ENCODE data around the gene PODXL2. TPM values are rescaled to one million over a fixed set of nuclear protein-coding genes. Genes with fewer than 3 reads are reported as not detected.

Gene PODXL2
- total RNA-seq, 3 donors from 2014 or later, result 8.8 to 10.6 (median 8.8) TPM

DNA sequence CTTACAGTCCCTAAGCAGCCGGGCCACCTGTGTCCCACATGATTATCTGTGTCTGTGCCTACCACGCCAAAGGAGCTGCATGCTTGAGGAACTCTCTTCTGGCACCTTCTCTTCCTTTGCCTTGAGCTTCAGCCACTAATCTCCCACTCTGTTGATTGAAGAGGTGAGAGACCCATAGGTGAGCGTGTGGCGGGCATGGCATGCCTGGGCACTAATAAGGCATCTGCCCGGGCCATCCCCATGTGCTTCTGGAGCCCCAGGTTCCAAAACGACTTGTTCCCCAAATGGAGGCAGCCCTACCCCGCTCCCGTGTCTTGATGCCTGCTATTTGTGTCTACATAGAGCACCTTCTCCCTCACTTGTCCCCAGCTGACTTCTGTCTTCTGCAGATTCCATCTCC, 17.7 kb upstream of the PODXL2 start:
- no peaks in the 10 kb centered on the region for H3K27me3 ChIP-seq
- H3K36me3 ChIP-seq, result no peaks in the 10 kb centered on the region
- H3K4me3 ChIP-seq, result no peak overlapping the region
- intact Hi-C loops (cut with DNase I; ENCODE audit: low total_unique reads), result no loop called here
- no peak for TF ChIP-seq POLR2A (IDR thresholded peaks at IDR 0.05)
- TF ChIP-seq CTCF (IDR thresholded peaks at IDR 0.05), result no peak
- no peak for TF ChIP-seq POLR2AphosphoS5 (IDR thresholded peaks at IDR 0.05)
- H3K4me1 ChIP-seq, result no peaks in the 10 kb centered on the region
- no peak for DNase-seq (ENCODE audit: low spot score in 2 of 2)
- H3K9me3 ChIP-seq, result no peaks in the 10 kb centered on the region
- H3K27ac ChIP-seq, result no peak overlapping the region

- TF ChIP-seq CTCF (IDR thresholded peaks at IDR 0.05) (no peak), POLR2AphosphoS5 (IDR thresholded peaks at IDR 0.05) (no peak), POLR2A (IDR thresholded peaks at IDR 0.05) (no peak)
- Histone ChIP-seq H3K4me1 (no peaks in the 10 kb centered on the region), H3K9me3 (no peaks in the 10 kb centered on the region), H3K4me3 (no peak overlapping the region), H3K27me3 (no peaks in the 10 kb centered on the region), H3K36me3 (no peaks in the 10 kb centered on the region), H3K27ac (no peak overlapping the region)
- DNase-seq (ENCODE audit: low spot score in 2 of 2), result no peak
- intact Hi-C loops (cut with DNase I; ENCODE audit: low total_unique reads), result no loop called here
Measured at GRCh38 chr3:127612966-127613365, 16.0 kb upstream of the PODXL2 start.

- intact Hi-C loops (cut with DNase I; ENCODE audit: low total_unique reads), result no loop called here
- DNase-seq (ENCODE audit: low spot score in 2 of 2), result no peak
Measured at GRCh38 chr3:127613406-127613805, 15.6 kb upstream of the PODXL2 start.

GRCh38 chr3:127614928-127615589, 13.9 kb upstream of the PODXL2 start:
- no peak overlapping the region for H3K4me3 ChIP-seq
- no peaks in the 10 kb centered on the region for H3K4me1 ChIP-seq
- intact Hi-C loops (cut with DNase I; ENCODE audit: low total_unique reads), result no loop called here
- H3K27me3 ChIP-seq, result no peaks in the 10 kb centered on the region
- TF ChIP-seq POLR2AphosphoS5 (IDR thresholded peaks at IDR 0.05) (no peak), POLR2A (IDR thresholded peaks at IDR 0.05) (no peak), CTCF (IDR thresholded peaks at IDR 0.05) (no peak)
- no peaks in the 10 kb centered on the region for H3K9me3 ChIP-seq
- H3K36me3 ChIP-seq, result no peaks in the 10 kb centered on the region
- no peak for DNase-seq (ENCODE audit: low spot score in 2 of 2)
- H3K27ac ChIP-seq, result no peak overlapping the region

More at GRCh38 chr3:127613406-127613805, 15.6 kb upstream of the PODXL2 start:
- Histone ChIP-seq H3K27ac (no peak overlapping the region), H3K27me3 (no peaks in the 10 kb centered on the region), H3K4me3 (no peak overlapping the region), H3K36me3 (no peaks in the 10 kb centered on the region), H3K9me3 (no peaks in the 10 kb centered on the region), H3K4me1 (no peaks in the 10 kb centered on the region)
- TF ChIP-seq CTCF (IDR thresholded peaks at IDR 0.05), result no peak

- H3K4me3 ChIP-seq, result no peak overlapping the region
- TF ChIP-seq CTCF (IDR thresholded peaks at IDR 0.05) (no peak), POLR2AphosphoS5 (IDR thresholded peaks at IDR 0.05) (no peak)
- no peak overlapping the region for H3K27ac ChIP-seq
- no peaks in the 10 kb centered on the region for H3K4me1 ChIP-seq
- DNase-seq (ENCODE audit: low spot score in 2 of 2), result no peak
- intact Hi-C loops (cut with DNase I; ENCODE audit: low total_unique reads), result no loop called here
- no peaks in the 10 kb centered on the region for H3K9me3 ChIP-seq
- no peaks in the 10 kb centered on the region for H3K27me3 ChIP-seq
- no peaks in the 10 kb centered on the region for H3K36me3 ChIP-seq
Measured at GRCh38 chr3:127615631-127616305, 13.2 kb upstream of the PODXL2 start.

Measured in breast epithelium (tissue), 4 donors.